Esophagus muscularis mucosa (tissue), 4 donors: ENCODE data around the gene IFT43.

Experiments used
- EP300 ChIP-seq: sonication (generic); formaldehyde crosslinking; IDR thresholded peaks from one replicate; pipeline ENCODE4 v1.6.1; 2017; ENCODE audit warnings: antibody characterized with exemption
- POLR2A ChIP-seq: fragments of 450-650 bp; IDR thresholded peaks from one replicate; pipeline ENCODE4 v1.6.1; 2017; ENCODE audit warnings: antibody characterized with exemption, moderate library complexity, mild to moderate bottlenecking, low read depth
- POLR2AphosphoS5 ChIP-seq, 2 donors: sonication (generic); formaldehyde crosslinking; IDR thresholded peaks; one replicate each; pipeline ENCODE4 v1.6.1; 2017; ENCODE audit warnings: antibody characterized with exemption in 2 of 2
- TF ChIP-seq, protein P1 (sequence below), 3 experiments: fragments of 200-600 bp in 2 of 3; fragments of 450-650 bp in 1 of 3; sonication (generic) in 2 of 3; IDR thresholded peaks; one replicate each; pipeline ENCODE4 v1.5.1; 2017 to 2019; ENCODE audit warnings: antibody characterized with exemption in 3 of 3, mild to moderate bottlenecking in 2 of 3, moderate library complexity in 1 of 3

DNA sequence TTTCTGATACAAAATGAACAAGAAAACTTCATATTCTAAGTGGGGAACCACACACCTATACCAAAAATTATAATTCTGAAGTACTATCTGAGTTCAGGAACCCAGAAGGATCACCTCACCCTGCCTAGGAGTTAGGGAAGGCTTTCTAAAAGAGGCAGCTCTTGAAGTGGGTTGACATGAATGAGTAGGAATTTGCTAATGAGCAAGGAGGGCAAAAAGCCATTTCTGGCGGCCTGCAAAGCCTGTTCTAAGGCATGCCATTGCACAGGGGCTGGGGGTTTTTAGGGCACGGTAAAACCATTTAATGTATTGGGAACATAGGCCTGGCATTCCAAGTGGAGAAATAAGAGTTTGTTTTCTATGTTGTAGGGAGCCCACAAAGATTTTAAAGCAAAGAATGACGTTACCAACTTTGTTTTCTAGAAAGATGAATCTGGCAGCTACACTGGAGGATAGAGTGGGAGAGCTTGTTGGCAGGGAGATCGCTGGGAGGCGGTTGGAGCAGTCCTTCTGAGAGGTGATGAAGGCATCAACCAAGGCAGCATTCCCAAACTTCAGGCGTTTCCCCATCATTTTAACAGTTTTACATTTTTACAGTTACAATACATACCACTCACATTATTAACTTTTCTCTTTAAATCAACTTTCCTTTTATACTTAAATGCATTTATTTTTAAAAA, 14.1 kb downstream of the IFT43 start:
- TF ChIP-seq, protein P1, sequence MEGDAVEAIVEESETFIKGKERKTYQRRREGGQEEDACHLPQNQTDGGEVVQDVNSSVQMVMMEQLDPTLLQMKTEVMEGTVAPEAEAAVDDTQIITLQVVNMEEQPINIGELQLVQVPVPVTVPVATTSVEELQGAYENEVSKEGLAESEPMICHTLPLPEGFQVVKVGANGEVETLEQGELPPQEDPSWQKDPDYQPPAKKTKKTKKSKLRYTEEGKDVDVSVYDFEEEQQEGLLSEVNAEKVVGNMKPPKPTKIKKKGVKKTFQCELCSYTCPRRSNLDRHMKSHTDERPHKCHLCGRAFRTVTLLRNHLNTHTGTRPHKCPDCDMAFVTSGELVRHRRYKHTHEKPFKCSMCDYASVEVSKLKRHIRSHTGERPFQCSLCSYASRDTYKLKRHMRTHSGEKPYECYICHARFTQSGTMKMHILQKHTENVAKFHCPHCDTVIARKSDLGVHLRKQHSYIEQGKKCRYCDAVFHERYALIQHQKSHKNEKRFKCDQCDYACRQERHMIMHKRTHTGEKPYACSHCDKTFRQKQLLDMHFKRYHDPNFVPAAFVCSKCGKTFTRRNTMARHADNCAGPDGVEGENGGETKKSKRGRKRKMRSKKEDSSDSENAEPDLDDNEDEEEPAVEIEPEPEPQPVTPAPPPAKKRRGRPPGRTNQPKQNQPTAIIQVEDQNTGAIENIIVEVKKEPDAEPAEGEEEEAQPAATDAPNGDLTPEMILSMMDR (IDR thresholded peaks at IDR 0.05) = no peak
- TF ChIP-seq POLR2A (no peak), EP300 (no peak), POLR2AphosphoS5 (IDR thresholded peaks at IDR 0.05) (no peak)
